Adipose tissue (tissue), 3 donors: Measurements from ENCODE around the gene SLC7A7. TPM values are rescaled to one million over a fixed set of nuclear protein-coding genes. Genes with fewer than 3 reads are reported as not detected.
"Not testable (repeated sequence)": the region's sequence is repeated elsewhere in the genome, so short reads cannot be mapped to it uniquely, and the experiment has no call there.

Experiments used
- H3K27ac ChIP-seq: one replicate; pipeline ENCODE4 v1.5.1; 2013; ENCODE audit warnings: low read depth, low read length
- WGBS, 3 donors: extraction: QIAGEN DNeasy Blood & Tissue Kit; methylation state at CpG; one replicate each; pipeline ENCODE4 v1.1.7; 2013; 5-methylcytosine and 5-hydroxymethylcytosine counted together
- polyA plus RNA-seq, 3 donors: library from polyadenylated mRNA; stranded (reverse); fragments of 200-250 nt; gene quantifications; one replicate each; pipeline ENCODE4 v1.2.3, GENCODE V29; 2013
- donor health status: healthy with polysubstance abuse.
- donor health status: Bipolar disorder and iron deficiency.
- donor health status: healthy.

SLC7A7 gene
- polyA plus RNA-seq, 3 donors = 3.7 to 15.2 (median 12.1) TPM

DNA sequence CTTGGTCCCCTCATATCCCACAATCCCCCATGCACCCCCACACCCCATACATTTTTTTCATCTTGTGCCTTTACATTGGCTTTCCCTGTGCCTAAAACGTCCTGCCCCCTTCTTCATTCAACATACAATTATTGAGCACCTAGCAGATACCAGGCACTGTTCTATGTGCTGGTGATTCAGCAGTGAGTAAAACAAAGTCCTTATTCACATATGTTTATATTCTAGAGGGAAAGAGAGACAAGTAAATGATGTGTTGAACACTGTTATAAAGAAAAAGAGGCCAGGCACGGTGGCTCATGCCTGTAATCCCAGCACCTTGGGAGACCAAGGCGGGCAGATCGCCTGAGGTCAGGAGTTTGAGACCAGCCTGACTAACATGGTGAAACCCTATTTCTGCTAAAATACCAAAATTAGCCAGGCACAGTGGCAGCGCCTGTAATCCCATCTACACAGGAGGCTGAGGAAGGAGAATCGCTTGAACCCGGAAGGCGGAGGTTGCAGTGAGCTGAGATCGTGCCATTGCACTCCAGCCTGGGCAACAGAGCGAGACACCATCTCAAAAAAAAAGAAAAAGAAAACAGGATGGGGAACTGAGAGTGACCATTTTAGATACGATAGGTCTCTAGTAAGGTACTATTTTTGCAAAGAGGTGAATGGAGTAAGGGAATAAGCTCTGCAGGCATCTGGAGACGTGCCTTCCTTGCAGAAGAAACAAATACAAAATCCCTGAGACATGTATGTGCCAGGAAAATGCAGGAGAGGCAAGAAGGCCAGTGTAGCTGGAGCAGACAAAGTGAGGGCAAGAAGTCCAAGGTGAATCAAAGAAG lies 12.2 kb downstream of the SLC7A7 start:
- WGBS, 3 donors = 83 to 88% (median 84%) methylated on average over 12 of the region's 12 CpGs

DNA sequence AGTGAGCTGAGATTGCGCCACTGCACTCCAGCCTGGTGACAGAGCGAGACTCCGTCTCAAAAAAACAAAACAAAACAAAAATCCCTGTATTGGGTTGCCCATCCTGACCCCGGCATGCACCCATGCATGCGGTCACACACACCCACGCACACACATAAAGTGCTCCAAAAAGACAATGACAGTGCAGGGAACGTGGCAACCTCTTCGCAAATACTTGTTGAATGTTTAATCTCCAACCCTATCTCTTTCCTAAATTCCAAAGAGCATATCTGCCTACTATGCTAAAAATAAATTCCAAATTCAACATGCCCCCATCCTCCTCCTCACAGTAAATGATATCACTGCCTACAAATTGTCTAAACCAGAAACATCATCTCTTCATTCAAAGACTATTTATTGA lies 13.5 kb downstream of the SLC7A7 start:
- H3K27ac ChIP-seq = no peak overlapping the region
- WGBS, 3 donors = 74 to 86% (median 81%) methylated on average over 8 of the region's 8 CpGs

More for the DNA sequence above, 12.2 kb downstream of the SLC7A7 start:
- H3K27ac ChIP-seq = no peak overlapping the region

DNA sequence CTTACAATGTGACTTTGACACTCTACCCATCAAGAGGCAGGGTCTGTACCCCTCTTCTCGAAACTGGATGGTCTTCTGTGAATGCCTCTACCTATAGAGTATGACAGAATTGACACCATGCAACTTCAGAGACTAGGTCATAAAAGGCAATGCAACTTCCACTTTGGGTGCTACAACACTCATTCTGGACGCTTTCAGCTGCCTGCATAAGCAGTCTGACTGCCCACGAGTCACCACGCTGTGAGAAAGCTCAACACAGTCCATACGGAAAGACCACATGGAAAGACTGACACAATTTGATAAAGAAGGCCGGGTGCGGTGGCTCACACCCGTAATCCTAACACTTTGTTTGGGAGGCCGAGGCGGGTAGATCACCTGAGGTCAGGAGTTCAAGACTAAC lies 14.9 kb downstream of the SLC7A7 start:
- H3K27ac ChIP-seq = no peak overlapping the region
- WGBS, 3 donors = 76 to 94% (median 84%) methylated on average over 10 of the region's 10 CpGs

DNA sequence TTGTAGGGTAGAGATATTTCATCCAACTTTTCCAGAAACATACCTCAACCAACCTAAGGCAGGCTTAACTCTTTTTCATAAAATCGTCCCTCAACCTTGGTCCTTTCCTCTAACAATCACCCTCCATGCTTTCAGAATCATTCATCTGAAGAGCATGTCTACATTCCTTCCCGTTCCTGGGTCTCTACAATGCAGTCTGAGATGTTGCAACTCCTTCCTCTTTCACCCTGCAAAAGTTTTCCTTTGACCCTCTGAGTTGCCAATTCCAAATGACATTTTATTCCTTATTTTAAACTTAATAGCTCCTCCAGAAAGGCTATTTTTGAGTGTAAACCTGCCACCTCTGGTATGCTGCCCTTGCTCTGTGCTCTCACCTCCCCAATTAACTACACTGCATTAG lies 16.7 kb downstream of the SLC7A7 start:
- WGBS, 3 donors = 36 to 52% (median 40%) methylated on average over 2 of the region's 2 CpGs

DNA sequence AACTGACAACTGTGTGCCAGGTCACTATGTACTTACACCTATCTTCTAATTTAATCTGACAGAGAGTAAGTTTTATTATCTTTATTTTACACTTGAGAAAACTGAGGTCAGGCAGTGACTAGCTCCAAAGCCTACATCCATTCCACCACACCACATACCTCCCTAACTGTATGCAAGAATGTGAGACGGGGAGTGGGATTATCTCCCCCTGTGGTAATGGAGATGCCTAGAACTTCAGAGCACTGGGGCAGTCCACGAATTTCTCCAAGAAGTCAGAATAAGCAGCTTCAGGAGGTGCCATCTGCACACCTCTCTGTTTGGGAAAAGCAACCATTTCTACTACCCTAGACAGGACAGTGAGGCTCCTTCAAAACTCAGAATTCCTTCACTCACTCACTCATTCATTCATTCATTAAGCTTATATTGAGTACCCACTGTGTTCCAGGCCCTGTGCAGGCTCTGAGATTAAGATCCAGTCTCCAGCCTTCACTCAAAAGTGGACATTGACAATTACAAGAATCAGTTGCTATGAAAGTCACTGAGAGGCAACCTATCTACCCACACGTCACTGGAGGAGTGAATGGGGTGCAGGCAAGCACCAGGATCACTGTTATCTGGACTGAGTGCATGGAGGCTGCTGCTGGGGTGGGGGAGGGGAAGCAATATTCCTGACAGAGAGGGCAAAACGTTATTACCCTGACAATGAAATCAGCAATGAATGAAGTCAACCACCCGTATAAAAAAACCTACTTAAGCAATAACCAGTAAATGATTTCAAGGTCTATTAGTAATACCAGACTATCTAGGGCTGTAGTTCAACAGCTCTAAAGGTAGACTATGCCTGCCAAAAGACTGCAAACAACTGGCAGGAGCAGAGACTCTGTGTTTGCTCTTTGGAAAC lies 18.0 kb downstream of the SLC7A7 start:
- 43 to 53% (median 53%) methylated on average over 5 of the region's 5 CpGs for WGBS, 3 donors
- H3K27ac ChIP-seq = no peak overlapping the region

More for the DNA sequence above, 16.7 kb downstream of the SLC7A7 start:
- H3K27ac ChIP-seq = no peak overlapping the region

DNA sequence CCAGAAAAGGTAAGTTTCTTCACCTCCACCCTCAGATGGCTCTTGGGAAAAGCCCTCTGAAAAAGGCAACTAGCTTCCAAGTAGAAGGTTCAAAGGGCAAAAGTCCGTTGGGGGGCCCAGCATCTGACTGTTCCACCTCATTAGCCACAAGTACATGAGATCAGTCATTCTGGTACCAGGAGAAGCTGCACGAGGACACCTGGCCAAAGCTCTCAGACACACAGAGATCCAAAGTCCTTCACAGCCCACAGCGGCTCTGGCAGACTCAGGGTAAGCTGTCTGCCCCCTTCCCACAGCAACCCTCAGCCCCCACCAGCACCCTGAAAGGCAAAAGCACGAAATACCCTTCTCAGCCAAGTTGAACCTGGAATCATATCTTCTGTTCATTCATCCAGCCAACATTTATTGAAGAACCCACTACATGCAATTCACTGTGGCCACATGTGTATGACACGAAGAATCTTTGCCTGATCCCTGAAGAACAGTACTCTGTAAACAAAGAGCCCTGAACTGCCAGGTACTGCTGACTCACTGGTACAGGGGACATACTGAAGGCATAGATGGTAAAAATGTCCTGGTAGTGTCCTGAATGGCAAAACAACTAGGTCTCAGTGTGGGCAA lies 19.0 kb downstream of the SLC7A7 start:
- 61 to 74% (median 70%) methylated on average over 5 of the region's 5 CpGs for WGBS, 3 donors
- no peak overlapping the region for H3K27ac ChIP-seq

DNA sequence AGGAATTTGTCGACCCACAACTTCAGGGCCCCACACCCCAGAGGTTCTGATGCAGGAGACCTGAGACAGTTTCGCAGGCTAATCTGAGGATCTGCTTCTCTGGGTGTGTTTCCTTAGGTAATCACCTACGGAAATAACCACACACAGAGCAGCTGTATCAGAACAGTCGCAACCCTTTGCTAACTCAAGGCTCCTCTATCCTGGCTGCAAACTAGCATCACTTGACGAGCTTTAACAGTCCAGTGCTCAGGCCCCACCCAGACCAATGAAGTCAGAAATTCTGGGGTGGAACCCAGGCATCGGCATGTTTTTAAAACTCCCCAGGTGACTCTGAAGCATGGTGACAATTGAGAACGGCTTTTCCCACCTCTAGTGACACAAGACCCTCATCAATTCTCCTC lies 20.7 kb downstream of the SLC7A7 start:
- 75 to 80% (median 77%) methylated on average over 7 of the region's 7 CpGs for WGBS, 3 donors
- no peak overlapping the region for H3K27ac ChIP-seq

DNA sequence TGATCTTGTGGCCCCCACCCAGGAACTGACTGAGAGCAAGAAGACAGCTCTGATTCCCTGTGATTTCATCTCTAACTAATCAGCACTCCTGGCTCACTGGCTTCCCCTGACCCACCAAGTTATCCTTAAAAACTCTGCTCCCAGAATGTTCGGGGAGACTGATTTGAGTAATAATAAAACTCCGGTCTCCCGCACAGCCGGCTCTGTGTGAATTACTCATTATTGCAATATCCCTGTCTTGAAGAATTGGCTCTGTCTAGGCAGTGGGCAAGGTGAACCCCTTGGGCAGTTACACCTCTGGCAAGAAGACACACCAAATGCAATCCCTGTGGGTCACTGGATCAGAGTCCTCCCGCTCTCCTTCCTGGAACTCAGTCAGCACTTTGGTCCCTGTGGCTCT lies 21.3 kb downstream of the SLC7A7 start:
- no peak overlapping the region for H3K27ac ChIP-seq
- WGBS, 3 donors = 72 to 95% (median 76%) methylated on average over 5 of the region's 5 CpGs

DNA sequence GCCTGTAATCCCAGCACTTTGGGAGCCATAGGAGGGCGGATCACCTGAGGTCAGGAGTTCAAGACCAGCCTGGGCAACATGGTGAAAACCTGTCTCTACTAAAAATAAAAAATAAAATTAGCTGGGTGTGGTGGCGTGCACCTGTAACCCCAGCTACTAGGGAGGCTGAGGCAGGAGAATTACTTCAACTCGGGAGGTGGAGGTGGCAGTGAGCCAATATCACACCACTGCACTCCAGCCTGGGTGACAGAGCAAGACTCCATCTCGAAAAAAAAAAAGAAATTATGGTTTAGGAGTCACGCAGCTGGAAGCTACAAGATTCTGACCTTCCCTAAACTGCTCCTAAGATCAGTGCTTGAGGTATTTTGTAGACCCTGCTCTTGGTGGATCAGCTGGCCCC lies 21.7 kb downstream of the SLC7A7 start:
- not testable (repeated sequence) for H3K27ac ChIP-seq
- 85 to 95% (median 90%) methylated on average over 5 of the region's 5 CpGs for WGBS, 3 donors

DNA sequence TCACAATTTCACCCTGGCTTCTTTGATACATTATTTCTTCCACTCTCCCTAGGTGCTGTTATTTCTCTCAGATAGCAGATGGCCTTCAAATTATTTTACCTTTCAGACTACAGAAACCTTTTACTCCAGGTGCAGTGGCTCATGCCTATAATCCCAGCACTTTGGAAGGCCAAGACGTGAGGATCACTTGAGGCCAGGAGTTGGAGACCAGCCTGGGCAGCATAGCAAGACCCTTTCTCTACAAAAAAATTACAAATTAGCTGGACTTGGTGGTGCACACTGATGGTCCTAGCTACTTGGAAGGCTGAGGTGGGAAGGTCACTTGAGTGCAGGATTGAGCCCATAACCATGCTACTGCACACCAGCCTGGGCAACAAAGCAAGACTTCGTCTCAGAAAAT lies 23.1 kb downstream of the SLC7A7 start:
- no peak overlapping the region for H3K27ac ChIP-seq
- WGBS, 3 donors = 90 to 98% (median 97%) methylated on average over 2 of the region's 2 CpGs

DNA sequence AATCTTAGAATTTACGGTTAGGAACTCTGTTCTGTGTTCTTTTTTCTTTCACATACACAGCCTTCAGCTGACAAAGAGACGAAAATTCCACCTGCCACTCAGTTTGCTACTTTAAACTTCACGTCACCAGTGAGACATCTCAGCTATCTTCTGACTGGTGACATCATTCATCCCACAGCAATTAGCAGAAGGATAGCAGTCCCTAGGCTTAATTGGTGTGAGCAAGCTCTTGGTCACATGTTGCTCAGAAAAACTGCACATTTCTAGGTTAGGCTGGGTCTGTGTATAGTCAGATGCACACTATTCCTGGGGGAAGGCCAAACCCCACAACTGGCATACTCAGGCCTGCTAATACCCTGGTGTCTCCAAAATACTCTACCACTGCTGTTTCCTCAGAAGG lies 23.9 kb downstream of the SLC7A7 start:
- no peak overlapping the region for H3K27ac ChIP-seq
- WGBS, 3 donors = 60 to 76% (median 75%) methylated on average over 3 of the region's 3 CpGs

DNA sequence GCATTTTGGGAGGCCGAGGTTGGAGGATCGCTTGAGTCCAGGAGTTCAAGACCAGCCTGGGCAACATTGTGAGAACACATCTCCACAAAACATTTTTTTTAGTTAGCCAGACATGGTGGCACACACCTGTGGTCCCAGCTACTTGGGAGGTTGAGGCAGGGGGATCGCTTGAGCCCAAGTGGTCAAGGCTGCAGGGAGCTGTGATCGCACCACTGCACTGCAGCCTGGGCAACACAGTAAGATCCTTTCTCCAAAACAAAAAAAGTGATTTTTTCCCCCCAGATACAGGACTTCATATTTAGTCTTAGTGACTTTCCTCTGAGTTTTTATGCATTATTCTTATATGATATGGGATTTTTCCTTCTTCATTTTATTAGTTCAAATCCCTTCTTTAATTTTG lies 28.6 kb downstream of the SLC7A7 start:
- 93 to 96% (median 93%) methylated on average over 4 of the region's 4 CpGs for WGBS, 3 donors
- H3K27ac ChIP-seq = no peak overlapping the region

DNA sequence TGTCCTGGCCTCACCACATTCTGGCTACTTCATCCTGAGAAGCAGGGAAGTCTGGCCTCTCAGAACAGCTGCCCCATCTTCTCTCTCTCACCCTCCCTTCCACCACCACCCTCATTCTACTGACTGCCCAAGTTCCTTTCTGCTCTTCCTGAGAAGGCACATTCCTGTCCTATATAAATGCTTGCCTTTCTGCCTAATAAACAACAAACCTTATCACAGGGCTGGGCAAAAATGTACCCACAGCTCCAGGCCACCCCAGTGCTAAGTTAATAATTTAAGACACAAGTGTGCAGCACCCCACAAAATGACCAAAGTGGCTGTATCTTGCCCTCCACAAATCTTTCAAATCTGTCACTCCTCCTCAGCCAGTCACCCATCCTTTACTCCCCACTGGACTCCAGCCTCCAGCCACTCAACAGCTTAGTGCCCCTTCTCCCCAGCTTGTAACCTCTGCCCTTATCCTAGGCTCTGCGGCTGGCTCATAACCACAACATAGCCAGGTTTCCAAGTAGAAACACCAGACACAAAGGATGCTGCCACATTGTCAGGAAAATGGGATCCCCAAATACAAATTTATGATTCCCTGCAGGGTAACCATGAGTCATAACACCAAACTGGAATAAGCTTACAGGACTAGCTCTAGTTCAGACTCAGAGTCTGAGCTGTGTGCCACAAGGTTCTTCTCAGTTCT lies 33.8 kb downstream of the SLC7A7 start:
- no peak overlapping the region for H3K27ac ChIP-seq
- WGBS, 3 donors = 0 to 59% (median 2%) methylated on average over 1 of the region's 1 CpG

DNA sequence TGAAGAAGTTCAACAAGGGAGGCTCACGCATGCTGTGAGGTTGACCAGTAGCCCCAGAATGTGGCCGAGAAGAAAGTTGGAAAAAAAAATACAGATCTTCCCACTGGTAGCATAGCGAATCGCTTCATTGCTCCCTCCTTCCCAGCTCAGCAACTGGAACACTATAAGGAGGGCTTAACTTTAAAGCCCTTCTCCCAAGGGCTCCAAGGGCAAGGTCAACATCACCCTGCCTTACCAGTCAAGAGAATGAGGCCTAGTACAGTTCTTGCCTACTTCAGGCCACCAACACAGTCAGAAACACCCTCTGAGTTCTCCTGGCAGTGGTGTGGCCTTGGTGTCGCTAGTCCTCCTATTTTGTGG lies 34.3 kb downstream of the SLC7A7 start:
- WGBS, 3 donors = 87 to 90% (median 89%) methylated on average over 5 of the region's 5 CpGs
- no peak overlapping the region for H3K27ac ChIP-seq

DNA sequence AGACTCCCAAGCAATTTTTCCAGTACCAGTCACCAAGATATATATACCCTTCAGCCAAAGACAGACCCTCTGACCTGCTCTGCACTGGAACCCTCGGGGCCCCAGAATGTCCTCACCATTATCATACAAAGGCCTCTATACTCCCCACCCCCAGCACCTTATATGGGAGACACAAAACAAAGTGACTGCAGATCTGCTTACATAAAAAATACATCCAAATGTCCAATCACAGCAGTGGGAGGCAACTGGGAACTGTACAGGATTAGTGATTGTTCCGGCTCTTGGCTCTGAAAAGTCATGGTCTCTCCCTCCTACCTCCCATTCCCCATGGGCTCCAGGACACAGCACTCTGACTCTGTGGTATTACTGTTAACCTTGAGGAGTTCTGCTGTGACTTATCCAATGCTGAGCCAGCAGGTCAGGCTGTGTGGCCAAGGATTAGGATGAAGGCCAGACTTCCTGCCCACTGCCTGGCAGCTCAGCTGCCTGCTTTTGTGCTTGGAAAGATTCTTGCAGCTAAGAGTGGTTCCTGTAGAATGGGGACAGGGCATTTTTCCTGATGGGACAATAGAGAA lies 35.0 kb downstream of the SLC7A7 start:
- 61 to 82% (median 68%) methylated on average over 2 of the region's 2 CpGs for WGBS, 3 donors
- H3K27ac ChIP-seq = no peak overlapping the region

DNA sequence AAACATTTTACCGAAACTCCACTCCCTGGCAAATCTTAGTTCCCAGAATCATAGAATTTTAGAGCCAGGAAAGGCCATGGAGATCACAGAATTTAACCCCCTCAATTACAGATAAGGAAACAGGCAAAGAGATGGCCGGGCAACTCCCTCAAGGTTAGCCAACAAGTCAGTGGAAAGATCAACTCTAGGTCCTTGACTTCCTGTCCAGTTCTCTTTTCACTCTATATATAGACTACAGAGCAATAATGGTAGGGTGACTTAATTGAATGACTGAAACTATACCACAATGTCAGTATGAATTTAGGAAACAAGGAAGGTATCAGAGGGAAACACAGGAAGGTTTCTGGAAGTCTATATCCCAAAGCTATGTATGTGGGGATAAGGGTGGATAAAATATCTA lies 37.2 kb downstream of the SLC7A7 start:
- H3K27ac ChIP-seq = no peak overlapping the region
- 46 to 87% (median 86%) methylated on average over 2 of the region's 2 CpGs for WGBS, 3 donors

DNA sequence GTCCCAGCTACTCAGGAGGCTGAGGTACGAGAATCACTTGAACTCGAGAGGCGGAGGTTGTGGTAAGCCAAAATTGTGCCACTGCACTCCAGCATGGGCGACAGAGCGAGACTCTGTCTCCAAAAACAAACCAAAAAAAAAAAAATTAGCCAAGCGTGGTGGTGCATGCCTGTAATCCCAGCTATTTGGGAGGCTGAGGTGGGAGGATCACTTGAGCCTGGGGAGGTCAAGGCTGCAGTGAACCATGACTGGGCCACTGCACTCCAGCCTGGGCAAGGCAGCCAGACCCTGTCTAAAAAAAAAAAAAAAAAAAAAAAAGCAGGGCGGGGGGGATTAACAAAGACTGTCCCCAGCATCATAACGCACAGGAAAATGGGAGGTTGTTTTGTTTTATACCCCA lies 38.4 kb downstream of the SLC7A7 start:
- WGBS, 3 donors = 91 to 97% (median 96%) methylated on average over 8 of the region's 8 CpGs

DNA sequence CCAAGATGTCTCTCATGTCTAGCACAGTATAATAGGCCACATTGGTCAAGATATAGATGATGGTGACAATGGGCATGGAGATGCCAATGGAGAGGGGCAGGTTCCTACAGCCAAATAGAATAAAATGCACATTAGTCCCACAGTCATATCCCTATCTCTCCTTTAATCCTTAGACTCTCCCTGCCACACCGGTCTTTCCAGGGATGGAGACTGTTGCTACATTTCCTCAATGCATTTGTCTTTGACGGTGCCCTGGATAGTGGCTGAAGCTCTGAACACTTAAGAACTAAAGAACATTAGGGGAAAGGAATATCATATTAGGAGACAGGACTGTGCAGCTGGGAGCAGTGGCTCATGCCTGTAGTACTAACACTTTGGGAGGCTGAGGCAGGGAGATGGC lies 39.0 kb downstream of the SLC7A7 start:
- 82 to 93% (median 91%) methylated on average over 2 of the region's 2 CpGs for WGBS, 3 donors
- no peak overlapping the region for H3K27ac ChIP-seq

More for the DNA sequence above, 38.4 kb downstream of the SLC7A7 start:
- not testable (repeated sequence) for H3K27ac ChIP-seq
